Activated naive CD4-positive, alpha-beta T cell treated with anti-CD3 and anti-CD28 coated beads for 36 hours (primary cell): ENCODE results near the gene TAOK3. TPM values are rescaled to one million over a fixed set of nuclear protein-coding genes. Genes with fewer than 3 reads are reported as not detected.
"Not testable (repeated sequence)": the region's sequence is repeated elsewhere in the genome, so short reads cannot be mapped to it uniquely, and the experiment has no call there.

Source experiments
- CTCF ChIA-PET: fragments of 350-600 bp; sonication (Branson Sonifier 250); formaldehyde crosslinking; loops from one replicate; lab custom pipeline; 2021; ENCODE audit warnings: antibody characterized with exemption; lab: Charles Lee
- DNase-seq: peaks from one replicate; pipeline ENCODE4 v3.0.0-alpha.2; 2020
- H3K27ac Mint-ChIP-seq: one replicate; pipeline ENCODE4 v1.8.0; 2021; ENCODE audit warnings: mild to moderate bottlenecking, mixed read lengths
- H3K27me3 Mint-ChIP-seq: one replicate; pipeline ENCODE4 v1.8.0; 2021; ENCODE audit warnings: low read depth, mixed read lengths
- H3K36me3 Mint-ChIP-seq: one replicate; pipeline ENCODE4 v1.8.0; 2021; ENCODE audit warnings: low read depth, mixed read lengths
- H3K4me1 Mint-ChIP-seq: one replicate; pipeline ENCODE4 v1.8.0; 2021; ENCODE audit warnings: low read depth, mixed read lengths
- H3K4me3 Mint-ChIP-seq: one replicate; pipeline ENCODE4 v1.8.0; 2021; ENCODE audit warnings: mild to moderate bottlenecking, moderate library complexity, mixed read lengths
- H3K9me3 Mint-ChIP-seq: one replicate; pipeline ENCODE4 v1.8.0; 2021; ENCODE audit warnings: mixed read lengths
- intact Hi-C: fragments of 100-400 bp; cut with micrococcal nuclease; formaldehyde crosslinking; loops from one replicate; pipeline ENCODE4 v1.15.1; 2023
- total RNA-seq, 2 experiments: library from RNA; stranded (reverse); gene quantifications; one replicate each; pipeline ENCODE4 v1.2.3, GENCODE V29; 2021

Gene TAOK3
- total RNA-seq, 2 experiments from 2014 or later, result 49.1 to 49.2 TPM

DNA sequence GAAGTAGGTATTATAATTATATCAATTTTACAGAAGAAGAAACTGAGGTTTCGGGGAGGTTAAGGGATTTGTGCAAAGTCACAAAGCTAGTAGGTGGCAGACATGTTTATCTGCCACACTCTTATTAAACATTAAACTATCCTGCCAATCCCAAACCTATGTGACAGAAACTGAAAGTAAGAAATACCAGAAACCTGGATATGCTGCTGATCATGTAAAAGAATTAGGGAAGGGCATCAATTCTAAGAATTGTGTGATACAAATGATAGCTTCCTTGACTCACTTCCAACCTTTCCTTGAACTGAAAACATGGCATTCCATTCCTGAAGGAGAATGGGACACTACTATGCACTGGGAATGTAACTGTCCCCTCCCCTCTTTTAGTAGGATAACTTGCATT lies 16.9 kb downstream of the TAOK3 start:
- intact Hi-C loops, result loop anchor here (2.0 to 5.0 kb wide), 4 partner anchors 15 to 319 kb away; partner anchors contain the start of genes PEBP1 and WSB2
- Mint-ChIP-seq H3K27me3 (no peaks in the 10 kb centered on the region), H3K36me3 (peaks cover 13% of the 10 kb centered on the region), H3K27ac (no peak overlapping the region), H3K9me3 (peaks cover 3% of the 10 kb centered on the region), H3K4me1 (peaks cover 57% of the 10 kb centered on the region), H3K4me3 (no peak overlapping the region)
- CTCF ChIA-PET, result interaction anchor here (0.6 to 2.3 kb wide), 2 partner anchors 9 to 288 kb away, joined by 3 to 6 read pairs; no protein-coding TSS in a partner anchor
- DNase-seq, result no peak

GRCh38 chr12:118354903-118355302 lies 17.8 kb downstream of the TAOK3 start:
- intact Hi-C loops, result loop anchor here (5.0 kb wide), 3 partner anchors 218 to 318 kb away; partner anchors contain the start of genes PEBP1 and WSB2
- Mint-ChIP-seq H3K36me3 (peaks cover 13% of the 10 kb centered on the region), H3K27ac (no peak overlapping the region), H3K27me3 (no peaks in the 10 kb centered on the region), H3K4me1 (peaks cover 53% of the 10 kb centered on the region), H3K4me3 (no peak overlapping the region), H3K9me3 (peaks cover 3% of the 10 kb centered on the region)
- DNase-seq, result no peak
- CTCF ChIA-PET, result interaction anchor here (0.5 to 1.1 kb wide), 2 partner anchors 23 to 42 kb away, joined by 3 to 4 read pairs; no protein-coding TSS in a partner anchor

DNA sequence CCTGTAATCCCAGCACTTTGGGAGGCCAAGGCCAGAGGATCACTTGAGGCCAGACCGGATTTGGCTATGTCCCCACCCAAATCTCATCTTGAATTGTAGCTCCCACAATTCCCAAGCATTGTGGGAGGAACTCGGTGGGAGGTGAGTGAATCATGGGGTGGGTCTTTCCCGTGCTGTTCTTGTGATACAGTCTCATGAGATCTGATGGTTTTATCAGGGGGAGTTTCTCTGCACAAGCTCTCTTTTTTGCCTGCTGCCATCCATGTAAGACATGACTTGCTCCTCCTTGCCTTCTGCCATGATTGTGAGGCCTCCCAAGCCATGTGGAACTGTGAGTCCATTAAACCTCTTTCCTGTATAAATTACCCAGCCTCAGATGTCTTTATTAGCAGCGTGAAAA lies 18.2 kb downstream of the TAOK3 start:
- H3K27ac Mint-ChIP-seq, DNase-seq, H3K4me3 Mint-ChIP-seq, H3K9me3 Mint-ChIP-seq, intact Hi-C loops, H3K27me3 Mint-ChIP-seq: not testable (repeated sequence)
- CTCF ChIA-PET, result interaction anchor here (1.1 kb wide), 1 partner anchor 41 kb away, joined by 3 read pairs; no protein-coding TSS in a partner anchor
- H3K36me3 Mint-ChIP-seq, result peaks cover 13% of the 10 kb centered on the region
- peaks cover 49% of the 10 kb centered on the region for H3K4me1 Mint-ChIP-seq

DNA sequence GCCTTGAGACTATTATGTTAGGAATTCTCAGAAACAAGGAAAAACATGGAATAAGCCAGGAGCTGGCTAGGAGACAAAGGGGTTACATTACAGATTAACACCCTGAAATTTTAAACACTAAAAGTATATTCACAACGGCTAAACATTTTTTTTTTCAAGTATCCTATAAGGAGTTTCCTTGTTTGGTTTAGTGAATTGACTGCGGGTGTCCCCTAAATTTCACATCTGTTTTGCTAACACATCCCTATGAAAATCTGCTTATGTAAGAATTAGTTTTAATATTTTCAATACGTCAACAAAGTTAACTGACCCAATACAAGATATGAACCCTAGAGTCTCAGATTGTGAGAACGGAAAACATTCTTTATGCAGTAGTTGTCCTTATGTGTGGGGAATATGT lies 19.0 kb downstream of the TAOK3 start:
- no peak for DNase-seq
- no peaks in the 10 kb centered on the region for H3K27me3 Mint-ChIP-seq
- H3K4me1 Mint-ChIP-seq, result peaks cover 52% of the 10 kb centered on the region
- H3K9me3 Mint-ChIP-seq, result peaks cover 3% of the 10 kb centered on the region
- peaks cover 13% of the 10 kb centered on the region for H3K36me3 Mint-ChIP-seq
- H3K27ac Mint-ChIP-seq, result no peak overlapping the region
- no peak overlapping the region for H3K4me3 Mint-ChIP-seq
- intact Hi-C loops, result no loop called here
- CTCF ChIA-PET, result interaction anchor here (0.6 to 1.6 kb wide), 3 partner anchors 22 to 170 kb away, joined by 3 to 6 read pairs (median 4); no protein-coding TSS in a partner anchor

DNA sequence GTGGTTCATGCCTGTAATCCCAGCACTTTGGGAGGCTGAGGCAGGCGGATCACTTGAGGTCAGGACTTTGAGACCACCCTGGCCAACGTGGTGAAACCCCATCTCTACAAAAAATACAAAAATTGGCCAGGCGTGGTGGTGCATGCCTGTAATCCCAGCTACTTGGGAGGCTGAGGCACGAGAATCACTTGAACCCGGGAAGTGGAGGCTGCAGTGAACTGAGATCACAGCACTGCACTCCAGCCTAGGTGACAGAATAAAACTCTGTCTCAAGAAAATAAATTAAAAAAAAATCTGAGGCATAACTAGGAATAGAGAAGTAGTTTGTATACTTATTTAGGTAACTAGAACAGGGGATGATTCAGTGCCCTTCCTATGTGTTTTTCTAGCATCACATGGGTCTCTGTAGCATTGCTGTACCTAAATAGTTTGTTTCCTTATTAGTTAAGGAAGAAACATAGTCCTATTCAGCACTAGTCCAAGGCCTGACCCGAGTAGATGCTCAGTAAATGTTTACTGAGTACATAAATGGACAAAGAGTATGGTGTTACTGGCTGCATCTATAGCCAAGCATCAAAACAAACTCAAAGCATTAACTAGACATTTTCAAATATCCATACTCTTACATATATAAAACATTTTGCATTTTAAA lies 21.7 kb downstream of the TAOK3 start:
- Mint-ChIP-seq H3K27me3 (no peaks in the 10 kb centered on the region), H3K9me3 (peaks cover 3% of the 10 kb centered on the region), H3K27ac (no peak overlapping the region), H3K4me1 (peaks cover 49% of the 10 kb centered on the region), H3K4me3 (no peak overlapping the region), H3K36me3 (peaks cover 13% of the 10 kb centered on the region)
- CTCF ChIA-PET, result interaction anchor here (1.1 kb wide), 1 partner anchor 42 kb away, joined by 3 read pairs; no protein-coding TSS in a partner anchor
- intact Hi-C loops, result no loop called here
- DNase-seq, result no peak

DNA sequence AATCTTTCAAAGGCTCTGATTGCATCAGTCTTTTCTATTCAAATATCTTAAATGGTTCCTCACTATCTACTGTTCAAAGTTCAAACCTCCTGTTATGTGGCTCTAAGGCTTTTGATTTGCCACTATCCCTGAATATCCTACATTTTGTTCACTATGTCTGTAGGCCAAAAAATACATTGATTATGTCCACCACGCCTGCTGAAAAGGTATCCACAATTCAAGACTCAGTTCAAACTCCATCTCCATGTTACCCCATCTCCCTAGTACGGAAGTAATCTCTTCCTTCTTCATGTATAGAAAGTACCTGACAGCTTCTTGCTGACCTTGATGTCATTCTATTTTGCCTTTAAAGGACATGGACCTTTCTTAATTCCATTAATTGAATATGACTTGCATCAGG lies 24.8 kb downstream of the TAOK3 start:
- H3K4me3 Mint-ChIP-seq, result no peak overlapping the region
- H3K36me3 Mint-ChIP-seq, result peaks cover under 1% of the 10 kb centered on the region
- DNase-seq, result no peak
- no peak overlapping the region for H3K27ac Mint-ChIP-seq
- H3K9me3 Mint-ChIP-seq, result no peaks in the 10 kb centered on the region
- peaks cover 36% of the 10 kb centered on the region for H3K4me1 Mint-ChIP-seq
- H3K27me3 Mint-ChIP-seq, result no peaks in the 10 kb centered on the region
- intact Hi-C loops, result no loop called here
- CTCF ChIA-PET, result no interaction called here

DNA sequence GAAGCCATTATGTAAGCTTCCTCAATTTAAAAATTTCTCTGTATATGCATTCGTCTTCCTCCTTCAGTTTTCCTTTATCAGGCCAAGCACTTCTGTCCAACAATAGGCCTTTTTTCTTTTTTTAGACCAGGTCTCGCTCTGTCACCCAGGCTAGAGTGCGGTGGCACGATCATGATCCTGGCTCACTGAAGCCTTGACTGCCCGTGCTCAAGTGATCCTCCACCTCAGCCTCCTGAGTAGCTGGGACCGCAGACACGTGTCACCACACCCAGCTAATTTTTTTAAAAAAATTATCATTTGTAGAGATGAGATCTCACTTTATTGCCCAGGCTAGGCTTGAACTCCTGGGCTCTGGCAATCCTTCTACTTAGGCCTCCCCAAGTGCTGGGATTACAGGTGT lies 25.8 kb downstream of the TAOK3 start:
- H3K27me3 Mint-ChIP-seq, result no peaks in the 10 kb centered on the region
- H3K36me3 Mint-ChIP-seq, result no peaks in the 10 kb centered on the region
- no peak for DNase-seq
- H3K4me1 Mint-ChIP-seq, result peaks cover 39% of the 10 kb centered on the region
- no peak overlapping the region for H3K4me3 Mint-ChIP-seq
- H3K9me3 Mint-ChIP-seq, result no peaks in the 10 kb centered on the region
- intact Hi-C loops, result no loop called here
- H3K27ac Mint-ChIP-seq, result no peak overlapping the region
- CTCF ChIA-PET, result interaction anchor here (0.6 to 1.8 kb wide), 3 partner anchors 10 to 29 kb away, joined by 3 to 6 read pairs (median 5); no protein-coding TSS in a partner anchor

DNA sequence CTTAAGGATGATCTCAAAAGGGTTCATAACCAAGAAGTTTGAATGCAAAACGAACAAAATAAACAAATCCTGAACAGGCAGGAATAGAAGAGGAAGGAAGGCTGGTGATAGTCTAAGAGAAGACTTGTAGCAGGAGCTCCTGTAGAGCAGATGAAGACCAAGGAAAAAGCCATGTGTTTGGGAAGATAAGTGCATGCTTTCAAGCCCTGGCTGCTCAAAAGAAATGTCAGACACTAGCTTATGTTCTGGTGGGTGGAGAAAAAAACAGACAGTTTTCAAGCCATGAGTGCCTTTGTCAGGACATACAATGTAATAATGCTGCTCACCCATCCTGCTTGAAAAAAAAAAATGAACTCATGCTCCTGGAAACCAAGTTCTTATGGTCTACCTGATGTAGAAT lies 27.4 kb downstream of the TAOK3 start:
- no peaks in the 10 kb centered on the region for H3K27me3 Mint-ChIP-seq
- H3K9me3 Mint-ChIP-seq, result no peaks in the 10 kb centered on the region
- H3K36me3 Mint-ChIP-seq, result no peaks in the 10 kb centered on the region
- no peak for DNase-seq
- peaks cover 37% of the 10 kb centered on the region for H3K4me1 Mint-ChIP-seq
- intact Hi-C loops, result no loop called here
- CTCF ChIA-PET, result no interaction called here
- no peak overlapping the region for H3K27ac Mint-ChIP-seq
- H3K4me3 Mint-ChIP-seq, result no peak overlapping the region

DNA sequence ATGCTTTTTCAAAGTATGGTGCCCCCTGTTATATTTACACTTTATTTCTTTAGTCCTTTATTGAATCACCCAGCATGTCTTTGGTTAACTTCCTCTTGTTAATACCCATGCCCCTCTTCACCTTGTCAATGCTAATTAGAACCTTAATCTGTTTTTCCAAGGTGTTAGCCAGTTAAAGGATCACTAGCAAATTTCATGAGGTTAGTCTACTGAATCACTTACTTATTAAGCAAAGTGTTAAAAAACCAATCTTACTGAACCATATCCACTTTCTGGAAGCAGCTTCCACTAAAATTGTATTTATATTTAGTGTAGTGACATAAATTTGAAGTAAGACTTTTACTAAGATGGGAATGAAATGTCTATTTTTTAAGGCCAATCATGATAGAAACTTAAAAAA lies 27.9 kb downstream of the TAOK3 start:
- DNase-seq, result no peak
- Mint-ChIP-seq H3K27me3 (no peaks in the 10 kb centered on the region), H3K4me3 (no peak overlapping the region), H3K4me1 (peaks cover 39% of the 10 kb centered on the region), H3K36me3 (peaks cover 2% of the 10 kb centered on the region), H3K27ac (no peak overlapping the region), H3K9me3 (no peaks in the 10 kb centered on the region)
- intact Hi-C loops, result no loop called here
- CTCF ChIA-PET, result no interaction called here

GRCh38 chr12:118342090-118342489 lies 30.6 kb downstream of the TAOK3 start:
- Mint-ChIP-seq H3K4me3 (no peak overlapping the region), H3K27me3 (no peaks in the 10 kb centered on the region), H3K36me3 (peaks cover 8% of the 10 kb centered on the region), H3K27ac (no peak overlapping the region), H3K9me3 (no peaks in the 10 kb centered on the region), H3K4me1 (peaks cover 35% of the 10 kb centered on the region)
- no peak for DNase-seq
- intact Hi-C loops, result no loop called here
- CTCF ChIA-PET, result no interaction called here

DNA sequence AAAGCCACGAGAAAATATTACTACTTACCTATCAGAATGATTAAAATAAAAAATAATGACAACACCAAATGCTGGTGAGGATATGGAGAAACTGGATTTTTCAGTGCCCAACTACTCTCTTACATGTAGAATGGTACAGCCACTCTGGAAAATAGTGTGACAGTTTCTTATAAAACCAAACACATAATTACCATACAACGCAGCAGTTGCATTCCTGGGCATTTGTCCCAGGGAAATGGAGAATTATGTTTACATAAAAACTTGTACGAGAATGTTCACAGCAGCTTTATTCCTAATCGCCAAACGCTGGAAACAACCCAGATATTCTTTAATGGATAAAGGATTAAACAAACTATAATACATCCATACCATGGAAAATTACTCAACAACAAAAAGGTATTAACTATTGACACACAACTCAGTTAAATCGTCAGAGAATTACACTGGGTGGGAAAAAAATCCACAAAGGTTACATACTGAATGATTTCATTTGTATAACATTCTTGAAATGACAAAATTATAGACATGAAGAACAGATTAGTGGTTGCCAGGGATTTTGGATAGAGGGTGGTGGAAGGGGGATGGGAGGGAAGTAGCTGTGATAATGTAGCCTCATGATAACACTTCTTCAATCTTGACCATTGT lies 35.4 kb downstream of the TAOK3 start:
- peaks cover 26% of the 10 kb centered on the region for H3K36me3 Mint-ChIP-seq
- H3K4me3 Mint-ChIP-seq, result no peak overlapping the region
- intact Hi-C loops, result no loop called here
- H3K27me3 Mint-ChIP-seq, result no peaks in the 10 kb centered on the region
- H3K27ac Mint-ChIP-seq, result no peak overlapping the region
- CTCF ChIA-PET, result interaction anchor here (1.4 kb wide), 1 partner anchor 39 kb away, joined by 4 read pairs; the partner anchor contains the start of gene SUDS3
- H3K9me3 Mint-ChIP-seq, result no peaks in the 10 kb centered on the region
- peaks cover 36% of the 10 kb centered on the region for H3K4me1 Mint-ChIP-seq
- no peak for DNase-seq

DNA sequence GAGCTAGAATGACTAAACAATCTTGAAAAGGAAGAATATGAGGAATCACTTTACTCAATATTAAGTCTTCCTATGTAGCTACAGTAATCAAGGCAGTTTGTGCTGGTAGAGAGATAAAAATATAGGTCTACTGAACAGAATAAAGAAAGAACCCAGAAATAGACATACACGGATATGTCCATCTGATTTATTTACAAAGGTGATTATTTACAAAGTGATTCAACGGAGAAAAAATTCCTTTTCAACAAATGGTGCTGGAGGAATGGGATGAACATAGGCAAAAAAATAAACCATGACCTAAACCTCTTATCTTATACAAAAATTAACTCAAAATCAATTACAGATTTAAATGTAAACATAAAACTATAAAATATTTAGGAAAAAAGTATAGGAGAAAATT lies 36.6 kb downstream of the TAOK3 start:
- Mint-ChIP-seq H3K27ac (no peak overlapping the region), H3K4me3 (no peak overlapping the region), H3K36me3 (peaks cover 26% of the 10 kb centered on the region), H3K27me3 (no peaks in the 10 kb centered on the region), H3K9me3 (no peaks in the 10 kb centered on the region), H3K4me1 (peaks cover 34% of the 10 kb centered on the region)
- CTCF ChIA-PET, result interaction anchor here (1.5 kb wide), 1 partner anchor 40 kb away, joined by 3 read pairs; the partner anchor contains the start of gene SUDS3
- intact Hi-C loops, result no loop called here
- no peak for DNase-seq
